ENCODE measurements around the gene ULBP1. TPM values are rescaled to one million over a fixed set of nuclear protein-coding genes. Genes with fewer than 3 reads are reported as not detected.
A peak's percentile ranks its signal among the peaks of the same experiment; 100 is the strongest.
"Not testable (repeated sequence)": the region's sequence is repeated elsewhere in the genome, so short reads cannot be mapped to it uniquely, and the experiment has no call there.

The ULBP1 gene
- total RNA-seq, 1 donor from 2014 or later: 9.3 TPM

DNA sequence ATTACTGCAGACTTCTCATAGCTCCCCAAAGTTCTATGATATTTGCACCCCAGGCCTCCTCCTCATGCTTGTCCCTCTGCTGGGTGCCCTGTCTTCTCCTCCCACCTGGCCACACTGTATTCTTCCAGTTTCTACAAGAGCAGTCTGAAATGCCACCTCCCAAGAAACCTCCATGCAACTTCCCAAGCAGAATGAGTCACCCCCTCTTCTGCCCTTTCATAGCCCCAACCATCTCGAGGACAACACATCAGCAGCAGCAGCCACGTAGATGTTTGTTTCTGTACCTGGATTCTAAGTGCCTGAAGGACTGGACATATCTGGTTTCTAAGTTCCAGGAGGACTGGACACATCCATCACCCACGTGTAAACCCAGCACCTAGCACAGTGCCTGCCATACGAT is 28.5 kb upstream of the ULBP1 start:
- TF ChIP-seq CTCF (IDR thresholded peaks at IDR 0.05; ENCODE audit: partially characterized antibody, unreplicated experiment): no peak
- H3K36me3 Mint-ChIP-seq (ENCODE audit: unreplicated experiment): no peaks in the 10 kb centered on the region
- no peak overlapping the region for H3K4me3 Mint-ChIP-seq (ENCODE audit: unreplicated experiment)
- peaks cover 3% of the 10 kb centered on the region for H3K4me1 Mint-ChIP-seq (ENCODE audit: low read depth, unreplicated experiment)
- peaks cover 2% of the 10 kb centered on the region for H3K9me3 Mint-ChIP-seq (ENCODE audit: unreplicated experiment)
- DNase-seq: no peak
- H3K27me3 Mint-ChIP-seq (ENCODE audit: unreplicated experiment): peaks cover 32% of the 10 kb centered on the region
- no peak overlapping the region for H3K27ac Mint-ChIP-seq (ENCODE audit: unreplicated experiment)

DNA sequence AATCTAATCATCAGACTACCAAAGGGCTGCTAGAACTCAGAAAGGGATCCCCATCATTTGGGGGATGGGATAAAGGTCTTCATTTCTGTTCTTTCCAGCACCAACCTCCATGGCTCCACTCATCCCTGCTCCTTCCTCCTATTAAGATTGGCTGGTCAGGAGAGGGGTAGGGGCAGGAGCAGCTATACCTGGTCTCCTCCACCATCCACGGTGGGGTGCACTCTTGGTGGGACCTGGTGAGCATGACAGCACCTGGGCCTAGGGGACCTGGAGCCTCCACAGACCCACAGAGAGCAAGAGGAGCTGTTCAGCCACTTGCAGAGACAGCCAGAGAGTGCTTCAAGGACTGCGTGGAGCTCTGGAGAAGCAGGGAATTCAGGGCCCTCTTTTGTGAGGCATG is 28.1 kb upstream of the ULBP1 start:
- peaks cover 2% of the 10 kb centered on the region for H3K9me3 Mint-ChIP-seq (ENCODE audit: unreplicated experiment)
- H3K27me3 Mint-ChIP-seq (ENCODE audit: unreplicated experiment): peaks cover 33% of the 10 kb centered on the region
- no peak for DNase-seq
- H3K27ac Mint-ChIP-seq (ENCODE audit: unreplicated experiment): no peak overlapping the region
- H3K36me3 Mint-ChIP-seq (ENCODE audit: unreplicated experiment): no peaks in the 10 kb centered on the region
- H3K4me1 Mint-ChIP-seq (ENCODE audit: low read depth, unreplicated experiment): peaks cover 3% of the 10 kb centered on the region
- no peak for TF ChIP-seq CTCF (IDR thresholded peaks at IDR 0.05; ENCODE audit: partially characterized antibody, unreplicated experiment)
- no peak overlapping the region for H3K4me3 Mint-ChIP-seq (ENCODE audit: unreplicated experiment)

DNA sequence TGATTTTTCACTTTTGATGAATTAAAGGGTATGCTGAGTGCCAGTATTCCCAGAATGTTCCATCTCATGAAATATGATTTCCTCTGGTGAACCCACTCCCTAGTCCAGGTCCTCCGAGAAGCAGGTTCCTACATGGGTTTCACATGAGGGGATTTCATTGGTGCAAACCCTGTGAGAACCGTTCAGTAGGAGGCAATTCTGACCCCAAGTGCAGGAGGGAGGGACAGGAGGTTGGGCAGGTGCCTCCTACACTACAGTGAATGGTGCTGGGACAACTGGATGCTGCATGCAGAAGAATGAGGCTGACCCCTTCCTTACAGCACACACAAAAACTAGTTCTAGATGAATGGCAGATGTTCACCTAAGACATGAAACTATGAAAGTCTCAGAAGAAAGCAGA is 27.0 kb upstream of the ULBP1 start:
- H3K27ac Mint-ChIP-seq (ENCODE audit: unreplicated experiment): no peak overlapping the region
- H3K27me3 Mint-ChIP-seq (ENCODE audit: unreplicated experiment): peaks cover 37% of the 10 kb centered on the region
- H3K36me3 Mint-ChIP-seq (ENCODE audit: unreplicated experiment): no peaks in the 10 kb centered on the region
- DNase-seq: no peak
- H3K9me3 Mint-ChIP-seq (ENCODE audit: unreplicated experiment): peaks cover 2% of the 10 kb centered on the region
- no peak overlapping the region for H3K4me3 Mint-ChIP-seq (ENCODE audit: unreplicated experiment)
- H3K4me1 Mint-ChIP-seq (ENCODE audit: low read depth, unreplicated experiment): peaks cover 3% of the 10 kb centered on the region
- no peak for TF ChIP-seq CTCF (IDR thresholded peaks at IDR 0.05; ENCODE audit: partially characterized antibody, unreplicated experiment)

GRCh38 chr6:149938013-149938570 is 25.7 kb upstream of the ULBP1 start:
- not testable (repeated sequence) for H3K27ac Mint-ChIP-seq (ENCODE audit: unreplicated experiment); H3K36me3 Mint-ChIP-seq (ENCODE audit: unreplicated experiment); H3K4me1 Mint-ChIP-seq (ENCODE audit: low read depth, unreplicated experiment); DNase-seq; H3K9me3 Mint-ChIP-seq (ENCODE audit: unreplicated experiment)
- Mint-ChIP-seq H3K27me3 (ENCODE audit: unreplicated experiment) (peaks cover 44% of the 10 kb centered on the region), H3K4me3 (ENCODE audit: unreplicated experiment) (peak overlapping the region; percentile 59)

DNA sequence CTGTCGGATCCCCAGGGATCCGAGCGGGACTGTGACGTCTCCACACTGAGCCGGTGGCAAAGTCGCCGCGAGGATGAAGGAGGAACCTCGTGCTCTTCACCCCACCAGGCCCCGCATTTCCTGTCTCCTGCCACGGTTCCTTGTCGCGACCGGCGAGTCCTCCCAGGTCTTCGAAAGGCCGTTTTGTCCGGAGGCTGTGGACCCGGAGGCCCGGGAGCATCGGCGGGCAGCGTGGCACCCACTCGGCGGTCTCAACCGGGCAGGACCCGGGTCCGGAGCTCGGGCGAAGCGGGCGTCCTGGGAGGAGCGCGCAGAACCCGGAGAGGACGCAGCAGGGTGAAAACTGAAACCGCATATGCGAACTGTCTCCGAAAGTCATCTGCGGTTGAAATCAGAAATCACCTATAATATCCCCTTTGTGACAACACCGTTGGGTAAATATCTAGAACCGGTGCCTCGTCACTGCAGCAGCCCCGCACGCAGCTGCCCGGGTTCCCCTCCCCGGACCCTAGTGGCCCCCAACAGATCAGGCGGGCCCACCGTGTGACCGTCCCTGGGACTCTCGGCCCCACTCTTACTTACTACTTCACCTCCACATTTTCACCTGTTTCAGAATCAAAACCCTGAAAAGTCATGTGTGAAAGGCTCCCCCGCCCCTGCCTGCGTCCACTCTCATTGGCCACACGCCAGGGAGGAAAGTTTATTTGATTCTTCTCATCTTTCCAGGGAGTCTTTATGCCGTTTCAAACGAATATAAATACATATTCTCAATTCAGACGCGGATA is 25.0 kb upstream of the ULBP1 start:
- Mint-ChIP-seq H3K9me3 (ENCODE audit: unreplicated experiment) (peaks cover 2% of the 10 kb centered on the region), H3K4me1 (ENCODE audit: low read depth, unreplicated experiment) (peaks cover 3% of the 10 kb centered on the region), H3K4me3 (ENCODE audit: unreplicated experiment) (peak overlapping the region; percentile 83), H3K36me3 (ENCODE audit: unreplicated experiment) (no peaks in the 10 kb centered on the region), H3K27ac (ENCODE audit: unreplicated experiment) (no peak overlapping the region), H3K27me3 (ENCODE audit: unreplicated experiment) (peaks cover 40% of the 10 kb centered on the region)
- no peak for DNase-seq
- TF ChIP-seq CTCF (IDR thresholded peaks at IDR 0.05; ENCODE audit: partially characterized antibody, unreplicated experiment): no peak
